GM12872 (cell line): ENCODE data around the gene MRPL33.

Source experiments
- TF ChIP-seq, protein P1 (sequence below): IDR thresholded peaks from 3 replicates; pipeline ENCODE4 v1.5.1; 2011; ENCODE audit warnings: low read depth, mild to moderate bottlenecking, low read length, moderate library complexity; ENCODE audit not compliant: insufficient read depth

The MRPL33 gene

DNA sequence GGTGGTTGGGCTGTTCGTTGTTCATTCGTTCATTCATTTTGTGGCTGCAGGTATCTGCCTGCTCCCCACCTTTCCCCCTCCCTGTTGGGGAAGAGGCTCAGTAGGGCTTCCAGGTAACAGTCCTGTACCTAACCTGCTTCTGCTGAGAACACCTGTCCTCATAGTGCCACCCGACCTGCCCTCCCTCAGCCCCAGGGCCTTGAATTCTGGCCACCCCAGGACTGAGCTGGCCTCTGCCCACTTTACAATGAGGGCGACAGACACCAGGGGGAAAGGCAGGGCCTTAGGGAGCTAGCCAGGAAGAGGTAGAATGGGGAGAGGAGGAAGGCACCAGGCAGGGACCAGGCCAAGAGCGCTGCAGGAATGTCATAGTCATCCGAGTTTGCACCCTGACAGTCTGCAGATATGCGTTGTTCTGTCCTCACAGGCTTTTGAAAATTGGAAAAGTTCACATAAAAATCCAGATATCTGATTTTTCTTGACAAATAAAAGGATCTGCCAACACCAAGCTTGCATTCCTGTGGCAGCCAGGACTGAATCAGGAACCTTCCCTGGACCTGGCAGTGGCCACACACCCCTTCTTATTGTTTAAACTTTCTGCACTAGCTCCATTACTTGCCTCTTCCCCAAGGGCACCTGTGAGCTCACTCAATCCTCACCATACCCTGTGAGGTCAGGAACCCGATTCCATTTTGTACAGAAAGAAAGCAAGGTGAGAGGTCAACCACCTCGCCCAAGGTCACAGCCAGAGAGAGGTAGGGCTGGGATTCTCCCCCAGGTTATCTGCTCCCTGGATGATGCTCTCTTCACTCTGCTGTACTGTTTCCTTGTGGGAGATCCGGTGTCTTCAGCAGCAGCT, 35.3 kb upstream of the MRPL33 start:
- TF ChIP-seq, protein P1, sequence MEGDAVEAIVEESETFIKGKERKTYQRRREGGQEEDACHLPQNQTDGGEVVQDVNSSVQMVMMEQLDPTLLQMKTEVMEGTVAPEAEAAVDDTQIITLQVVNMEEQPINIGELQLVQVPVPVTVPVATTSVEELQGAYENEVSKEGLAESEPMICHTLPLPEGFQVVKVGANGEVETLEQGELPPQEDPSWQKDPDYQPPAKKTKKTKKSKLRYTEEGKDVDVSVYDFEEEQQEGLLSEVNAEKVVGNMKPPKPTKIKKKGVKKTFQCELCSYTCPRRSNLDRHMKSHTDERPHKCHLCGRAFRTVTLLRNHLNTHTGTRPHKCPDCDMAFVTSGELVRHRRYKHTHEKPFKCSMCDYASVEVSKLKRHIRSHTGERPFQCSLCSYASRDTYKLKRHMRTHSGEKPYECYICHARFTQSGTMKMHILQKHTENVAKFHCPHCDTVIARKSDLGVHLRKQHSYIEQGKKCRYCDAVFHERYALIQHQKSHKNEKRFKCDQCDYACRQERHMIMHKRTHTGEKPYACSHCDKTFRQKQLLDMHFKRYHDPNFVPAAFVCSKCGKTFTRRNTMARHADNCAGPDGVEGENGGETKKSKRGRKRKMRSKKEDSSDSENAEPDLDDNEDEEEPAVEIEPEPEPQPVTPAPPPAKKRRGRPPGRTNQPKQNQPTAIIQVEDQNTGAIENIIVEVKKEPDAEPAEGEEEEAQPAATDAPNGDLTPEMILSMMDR, result no peak

DNA sequence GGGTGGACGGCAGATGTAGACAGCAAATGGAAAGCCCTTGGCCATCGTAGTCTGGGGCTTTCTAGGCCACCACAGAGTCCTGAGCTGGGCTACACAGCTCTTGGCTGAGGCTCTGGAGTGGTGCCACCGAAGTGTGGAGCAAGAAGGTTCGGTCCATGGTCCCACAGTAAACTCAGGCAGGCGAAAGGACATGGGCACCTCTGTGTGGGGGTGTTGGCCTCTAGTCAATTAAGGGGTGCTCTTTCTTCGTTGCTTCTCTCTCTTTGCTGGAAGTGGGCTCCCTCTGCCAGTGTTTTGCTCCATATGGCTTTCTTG, 34.7 kb upstream of the MRPL33 start:
- TF ChIP-seq, protein P1, result no peak

GRCh38 chr2:27737676-27738348, 33.7 kb upstream of the MRPL33 start:
- TF ChIP-seq, protein P1, result no peak

GRCh38 chr2:27738349-27739057, 33.0 kb upstream of the MRPL33 start:
- TF ChIP-seq, protein P1, result no peak

DNA sequence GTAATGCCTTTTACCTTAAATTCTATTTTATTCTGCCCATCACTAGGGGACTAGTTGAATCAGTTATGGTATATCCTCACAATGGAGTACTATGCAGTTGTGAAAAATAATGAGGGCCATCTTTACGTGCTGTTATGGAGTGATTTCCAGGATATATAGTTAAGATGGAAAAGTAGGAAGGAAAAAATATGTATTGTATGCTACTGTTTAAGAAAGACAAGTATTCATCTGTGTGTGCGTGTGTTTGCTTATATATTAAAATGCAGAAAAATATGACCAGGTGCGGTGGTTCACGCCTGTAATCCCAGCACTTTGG, 32.5 kb upstream of the MRPL33 start:
- TF ChIP-seq, protein P1, result no peak

GRCh38 chr2:27741673-27742072, 29.8 kb upstream of the MRPL33 start:
- TF ChIP-seq, protein P1, result no peak

GRCh38 chr2:27742571-27742970, 28.9 kb upstream of the MRPL33 start:
- TF ChIP-seq, protein P1, result no peak
